Nephron (organoid): ENCODE results near the gene SOS2.

ENCODE experiments used
- H3K27ac Mint-ChIP-seq, 3 experiments: 2 replicates each; pipeline ENCODE4 v1.8.0; 2020; ENCODE audit warnings: mixed read lengths in 3 of 3, mild to moderate bottlenecking in 2 of 3, moderate library complexity in 1 of 3
- H3K27me3 Mint-ChIP-seq: 2 replicates; pipeline ENCODE4 v1.8.0; 2021; ENCODE audit warnings: low read depth, mild to moderate bottlenecking, moderate library complexity, mixed read lengths
- H3K36me3 Mint-ChIP-seq: 2 replicates; pipeline ENCODE4 v1.8.0; 2020; ENCODE audit warnings: low read depth, mixed read lengths
- H3K4me1 Mint-ChIP-seq: 2 replicates; pipeline ENCODE4 v1.8.0; 2020; ENCODE audit warnings: mixed read lengths
- H3K4me3 Mint-ChIP-seq, 3 experiments: 2 replicates each; pipeline ENCODE4 v1.8.0; 2020; ENCODE audit warnings: mild to moderate bottlenecking in 3 of 3, mixed read lengths in 3 of 3, moderate library complexity in 2 of 3
- H3K9me3 Mint-ChIP-seq: 2 replicates; pipeline ENCODE4 v1.8.0; 2020; ENCODE audit warnings: mixed read lengths
- TF ChIP-seq, protein P1 (sequence below), 3 experiments: fragments of 200-600 bp; sonication (generic); IDR thresholded peaks; one replicate each; pipeline ENCODE4 v1.5.0; 2021; ENCODE audit warnings: antibody characterized with exemption in 3 of 3; ENCODE audit not compliant: unreplicated experiment in 3 of 3

The SOS2 gene

DNA sequence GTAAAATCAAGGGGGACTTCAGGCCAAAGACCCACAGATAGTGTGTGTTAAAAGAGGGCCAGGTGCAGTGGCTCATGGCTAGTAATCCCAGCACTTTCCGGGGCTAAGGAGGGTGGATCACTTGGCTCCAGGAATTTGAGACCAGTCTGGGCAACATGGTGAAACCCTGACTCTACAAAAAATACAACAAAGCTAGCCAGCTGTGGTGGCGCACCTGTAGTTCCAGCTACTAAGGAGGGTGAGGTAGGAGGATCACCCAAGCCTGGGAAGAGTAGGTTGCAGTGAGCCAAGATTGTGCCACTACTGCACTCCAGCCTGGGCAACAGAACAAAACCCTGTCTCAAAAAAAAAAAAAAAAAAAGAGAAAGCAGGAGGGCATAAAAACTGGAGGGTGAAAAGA lies 123.5 kb downstream of the SOS2 start:
- Mint-ChIP-seq H3K27ac (peak overlapping the region; percentile 74 to 83 (median 78)), H3K27me3 (no peaks in the 10 kb centered on the region), H3K9me3 (no peaks in the 10 kb centered on the region), H3K4me1 (peaks cover 10% of the 10 kb centered on the region), H3K4me3 (no peak overlapping the region), H3K36me3 (peaks cover 39% of the 10 kb centered on the region)
- TF ChIP-seq, protein P1, sequence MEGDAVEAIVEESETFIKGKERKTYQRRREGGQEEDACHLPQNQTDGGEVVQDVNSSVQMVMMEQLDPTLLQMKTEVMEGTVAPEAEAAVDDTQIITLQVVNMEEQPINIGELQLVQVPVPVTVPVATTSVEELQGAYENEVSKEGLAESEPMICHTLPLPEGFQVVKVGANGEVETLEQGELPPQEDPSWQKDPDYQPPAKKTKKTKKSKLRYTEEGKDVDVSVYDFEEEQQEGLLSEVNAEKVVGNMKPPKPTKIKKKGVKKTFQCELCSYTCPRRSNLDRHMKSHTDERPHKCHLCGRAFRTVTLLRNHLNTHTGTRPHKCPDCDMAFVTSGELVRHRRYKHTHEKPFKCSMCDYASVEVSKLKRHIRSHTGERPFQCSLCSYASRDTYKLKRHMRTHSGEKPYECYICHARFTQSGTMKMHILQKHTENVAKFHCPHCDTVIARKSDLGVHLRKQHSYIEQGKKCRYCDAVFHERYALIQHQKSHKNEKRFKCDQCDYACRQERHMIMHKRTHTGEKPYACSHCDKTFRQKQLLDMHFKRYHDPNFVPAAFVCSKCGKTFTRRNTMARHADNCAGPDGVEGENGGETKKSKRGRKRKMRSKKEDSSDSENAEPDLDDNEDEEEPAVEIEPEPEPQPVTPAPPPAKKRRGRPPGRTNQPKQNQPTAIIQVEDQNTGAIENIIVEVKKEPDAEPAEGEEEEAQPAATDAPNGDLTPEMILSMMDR (IDR thresholded peaks at IDR 0.05; ENCODE audit: unreplicated experiment in 3 of 3), result no peak

DNA sequence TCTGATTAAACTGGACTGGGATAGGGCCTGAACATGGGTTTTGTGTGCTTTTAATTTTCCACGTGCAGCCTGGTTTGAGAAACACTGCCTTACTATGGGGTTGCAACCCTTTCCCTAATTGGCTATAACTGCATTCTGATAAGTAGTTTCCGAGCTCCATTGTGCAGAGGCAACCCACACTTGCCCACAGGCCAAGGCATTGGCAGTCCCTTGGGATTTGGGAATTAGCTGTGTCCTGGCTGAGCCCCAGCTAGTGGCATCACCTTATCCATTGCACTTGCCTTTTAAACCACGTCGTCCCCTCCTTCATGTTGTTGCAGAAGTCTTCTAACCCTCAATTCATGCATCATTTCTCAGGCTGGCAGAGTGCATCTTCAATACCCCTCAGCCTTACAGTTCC lies 125.2 kb downstream of the SOS2 start:
- Mint-ChIP-seq H3K27me3 (no peaks in the 10 kb centered on the region), H3K27ac (no peak overlapping the region), H3K4me3 (no peak overlapping the region), H3K9me3 (no peaks in the 10 kb centered on the region), H3K36me3 (peaks cover 27% of the 10 kb centered on the region), H3K4me1 (peaks cover 10% of the 10 kb centered on the region)
- TF ChIP-seq, protein P1 (IDR thresholded peaks at IDR 0.05; ENCODE audit: unreplicated experiment in 3 of 3), result no peak

DNA sequence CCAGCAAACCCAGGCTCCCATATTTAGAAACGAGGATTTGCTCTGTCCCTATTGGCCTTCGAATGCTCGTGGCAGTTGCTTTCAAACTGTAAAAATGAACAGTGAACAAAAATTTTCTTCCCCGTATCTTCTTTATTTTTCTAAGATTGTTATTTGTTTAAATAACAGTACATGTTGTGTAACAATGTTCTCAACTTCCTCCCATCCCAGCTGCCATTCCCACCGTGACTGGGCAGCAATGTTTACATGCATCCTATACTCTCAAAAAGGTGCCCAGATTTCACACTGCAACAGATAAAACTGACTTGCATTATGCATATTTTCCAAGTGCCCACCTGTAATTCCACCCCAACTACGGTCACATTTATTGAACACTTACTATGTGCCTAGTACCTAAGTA lies 127.8 kb downstream of the SOS2 start:
- peak overlapping the region; percentile 61 to 78 (median 68) for H3K27ac Mint-ChIP-seq
- H3K36me3 Mint-ChIP-seq, result peaks cover 13% of the 10 kb centered on the region
- no peaks in the 10 kb centered on the region for H3K9me3 Mint-ChIP-seq
- TF ChIP-seq, protein P1 (IDR thresholded peaks at IDR 0.05; ENCODE audit: unreplicated experiment in 3 of 3), result no peak
- H3K4me3 Mint-ChIP-seq, result no peak overlapping the region
- peaks cover 10% of the 10 kb centered on the region for H3K4me1 Mint-ChIP-seq
- no peaks in the 10 kb centered on the region for H3K27me3 Mint-ChIP-seq

DNA sequence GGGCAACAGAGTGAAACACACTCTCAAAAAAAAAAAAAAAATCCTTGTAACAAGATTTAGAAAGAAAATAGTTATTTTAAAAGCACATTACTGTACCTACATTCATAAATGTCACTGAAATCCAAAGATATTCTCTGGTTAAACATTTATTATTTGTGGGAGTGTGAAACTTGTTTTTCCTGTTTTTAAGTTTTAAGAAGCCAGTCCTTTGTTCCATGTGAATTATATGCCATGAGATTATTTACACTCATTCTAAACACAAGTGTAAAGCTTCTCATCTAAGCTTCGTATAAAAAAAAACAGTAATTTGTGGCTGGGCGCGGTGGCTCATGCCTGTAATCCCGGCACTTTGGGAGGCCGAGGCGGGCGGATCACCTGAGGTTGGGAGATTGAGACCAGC lies 130.0 kb downstream of the SOS2 start:
- H3K27ac Mint-ChIP-seq, result peak overlapping the region in 1 of 3 experiments; percentile 59
- no peak overlapping the region for H3K4me3 Mint-ChIP-seq
- H3K9me3 Mint-ChIP-seq, result no peaks in the 10 kb centered on the region
- TF ChIP-seq, protein P1 (IDR thresholded peaks at IDR 0.05; ENCODE audit: unreplicated experiment in 3 of 3), result no peak
- H3K4me1 Mint-ChIP-seq, result peaks cover 10% of the 10 kb centered on the region
- H3K27me3 Mint-ChIP-seq, result no peaks in the 10 kb centered on the region
- peaks cover 4% of the 10 kb centered on the region for H3K36me3 Mint-ChIP-seq

DNA sequence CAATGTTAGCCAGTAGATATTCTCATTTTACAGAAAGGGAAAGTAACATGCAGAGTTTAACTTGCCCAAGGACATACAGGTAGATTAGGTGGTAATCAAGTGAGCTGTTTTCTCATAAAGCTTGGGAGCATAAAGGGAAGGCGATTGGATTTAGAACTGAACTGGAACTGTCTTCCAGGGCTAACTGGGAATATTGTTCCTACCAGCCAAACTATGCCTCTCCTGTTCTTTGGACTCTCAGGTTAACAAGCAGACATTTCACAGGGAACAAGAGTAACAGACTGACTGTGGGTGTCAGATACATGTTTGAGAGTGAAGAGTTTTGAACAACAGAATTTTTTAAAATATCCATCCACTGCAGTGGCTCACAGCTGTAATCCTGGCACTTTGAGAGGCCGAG lies 130.6 kb downstream of the SOS2 start:
- Mint-ChIP-seq H3K9me3 (no peaks in the 10 kb centered on the region), H3K27ac (peak overlapping the region in 1 of 3 experiments; percentile 67), H3K4me3 (no peak overlapping the region)

DNA sequence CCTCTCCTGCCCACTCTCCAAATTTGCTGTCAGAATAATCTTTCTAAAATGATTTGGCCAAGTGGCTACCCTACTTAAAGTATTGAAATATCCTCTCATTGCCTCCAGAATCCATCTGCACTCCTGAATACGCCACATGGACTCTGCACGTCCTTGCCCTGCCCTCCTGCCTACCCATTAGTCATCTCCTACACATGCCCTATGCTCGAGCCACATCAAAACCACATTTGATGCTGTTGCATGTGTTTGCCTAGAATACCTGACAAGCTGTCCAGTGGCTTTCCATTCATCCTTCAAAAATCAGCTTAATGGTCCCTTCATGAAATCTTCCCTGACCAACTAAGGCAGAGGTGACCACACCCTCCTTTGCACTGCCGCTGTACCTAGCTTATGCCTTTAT lies 132.0 kb downstream of the SOS2 start:
- Mint-ChIP-seq H3K27ac (no peak overlapping the region), H3K27me3 (no peaks in the 10 kb centered on the region), H3K9me3 (no peaks in the 10 kb centered on the region), H3K4me3 (no peak overlapping the region), H3K36me3 (peaks cover 7% of the 10 kb centered on the region), H3K4me1 (peaks cover 10% of the 10 kb centered on the region)
- TF ChIP-seq, protein P1 (IDR thresholded peaks at IDR 0.05; ENCODE audit: unreplicated experiment in 3 of 3), result no peak

More for the DNA sequence above, 130.6 kb downstream of the SOS2 start:
- TF ChIP-seq, protein P1 (IDR thresholded peaks at IDR 0.05; ENCODE audit: unreplicated experiment in 3 of 3), result no peak
- Mint-ChIP-seq H3K27me3 (no peaks in the 10 kb centered on the region), H3K4me1 (peaks cover 10% of the 10 kb centered on the region), H3K36me3 (peaks cover 4% of the 10 kb centered on the region)
